ENCODE measurements around the gene KDM8. TPM values are rescaled to one million over a fixed set of nuclear protein-coding genes. Genes with fewer than 3 reads are reported as not detected.

Gene KDM8
- total and polyA plus RNA-seq, 7 donors: 2.5 to 6.8 (median 5.1) TPM

GRCh38 chr16:27238016-27238587 is 34.8 kb downstream of the KDM8 start:
- 52 to 56% methylated on average over 16 of the region's 16 CpGs for WGBS, 2 donors

GRCh38 chr16:27238591-27238990 is 35.3 kb downstream of the KDM8 start:
- no peak overlapping the region for H3K4me3 ChIP-seq
- H3K9me3 ChIP-seq: no peaks in the 10 kb centered on the region
- no peak for TF ChIP-seq POLR2AphosphoS5 (IDR thresholded peaks at IDR 0.05)
- TF ChIP-seq CTCF (IDR thresholded peaks at IDR 0.05): no peak
- TF ChIP-seq POLR2A (IDR thresholded peaks at IDR 0.05): no peak
- no peak for TF ChIP-seq EP300 (IDR thresholded peaks at IDR 0.05)
- intact Hi-C loops (cut with DNase I): no loop called here
- H3K36me3 ChIP-seq: peaks cover 0 to 7% (median 0%) of the 10 kb centered on the region in 4 donors
- 79 to 91% methylated on average over 2 of the region's 2 CpGs for WGBS, 2 donors
- no peaks in the 10 kb centered on the region for H3K27me3 ChIP-seq
- DNase-seq: peak; percentile 41
- H3K4me1 ChIP-seq: peaks cover 0 to 59% (median 49%) of the 10 kb centered on the region in 4 donors
- peak overlapping the region in 3 of 4 donors; percentile 9 to 61 (median 59) for H3K27ac ChIP-seq

More at GRCh38 chr16:27238016-27238587, 34.8 kb downstream of the KDM8 start:
- intact Hi-C loops (cut with DNase I): no loop called here
- H3K36me3 ChIP-seq: peaks cover 0 to 12% (median 0%) of the 10 kb centered on the region in 4 donors
- peaks cover 0 to 54% (median 44%) of the 10 kb centered on the region in 4 donors for H3K4me1 ChIP-seq
- H3K9me3 ChIP-seq: no peaks in the 10 kb centered on the region
- DNase-seq: peak; percentile 69
- no peaks in the 10 kb centered on the region for H3K27me3 ChIP-seq
- no peak overlapping the region for H3K4me3 ChIP-seq
- peak overlapping the region; percentile 25 to 61 (median 54) for H3K27ac ChIP-seq
- TF ChIP-seq POLR2A (IDR thresholded peaks at IDR 0.05) (no peak), EP300 (IDR thresholded peaks at IDR 0.05) (no peak)

- Histone ChIP-seq H3K4me3 (no peak overlapping the region), H3K27me3 (no peaks in the 10 kb centered on the region), H3K27ac (peak overlapping the region in 2 of 4 donors; percentile 85 to 86), H3K4me1 (peaks cover 0 to 63% (median 53%) of the 10 kb centered on the region in 4 donors), H3K9me3 (no peaks in the 10 kb centered on the region), H3K36me3 (peaks cover 0 to 2% (median 0%) of the 10 kb centered on the region in 4 donors)
- intact Hi-C loops (cut with DNase I): no loop called here
- WGBS, 2 donors: 97 to 98% methylated on average over 5 of the region's 5 CpGs
- TF ChIP-seq EP300 (IDR thresholded peaks at IDR 0.05): no peak
- no peak for TF ChIP-seq CTCF (IDR thresholded peaks at IDR 0.05)
- no peak for TF ChIP-seq POLR2A (IDR thresholded peaks at IDR 0.05)
- TF ChIP-seq POLR2AphosphoS5 (IDR thresholded peaks at IDR 0.05): no peak
- peak; percentile 52 for DNase-seq
Measured at GRCh38 chr16:27239026-27239425, 35.7 kb downstream of the KDM8 start.

DNA sequence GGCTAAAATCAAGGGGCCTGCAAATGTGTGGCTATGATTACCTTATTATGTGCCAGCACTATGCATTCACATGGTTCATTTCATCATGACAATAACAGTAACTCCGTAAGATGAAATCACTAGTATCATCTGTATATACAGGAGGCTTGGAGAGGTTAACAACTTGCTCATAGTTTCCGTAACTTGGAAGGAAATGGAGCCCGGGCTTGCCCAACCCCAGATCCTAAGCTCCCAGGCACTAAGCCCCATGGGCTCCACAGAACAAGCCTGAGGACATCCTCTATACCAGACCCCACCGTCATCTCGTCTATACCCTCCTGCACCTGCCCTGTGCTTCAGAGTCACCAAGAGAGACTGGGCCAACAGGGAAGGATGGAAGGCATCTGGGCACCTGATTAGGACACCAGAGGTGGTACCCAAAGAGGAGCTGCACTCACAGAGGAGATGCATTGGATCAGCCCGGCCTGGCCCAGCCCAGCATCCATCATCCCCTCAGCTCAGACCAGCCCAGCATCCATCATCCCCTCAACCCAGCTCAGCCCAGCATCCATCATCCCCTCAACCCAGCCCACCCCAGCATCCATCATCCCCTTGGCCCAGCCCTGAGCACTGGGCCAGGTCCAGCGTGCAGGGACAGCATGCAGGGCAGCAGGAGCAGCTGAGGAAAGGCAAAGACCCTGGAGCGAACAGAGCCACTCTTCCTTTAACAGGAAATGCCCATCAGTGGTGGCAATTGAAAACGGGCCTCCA is 36.8 kb downstream of the KDM8 start:
- 86 to 88% methylated on average over 9 of the region's 9 CpGs for WGBS, 2 donors
- Histone ChIP-seq H3K4me1 (peaks cover 0 to 69% (median 56%) of the 10 kb centered on the region in 4 donors), H3K27me3 (no peaks in the 10 kb centered on the region), H3K4me3 (no peak overlapping the region), H3K9me3 (no peaks in the 10 kb centered on the region), H3K27ac (peak overlapping the region; percentile 75 to 86 (median 84)), H3K36me3 (no peaks in the 10 kb centered on the region)
- intact Hi-C loops (cut with DNase I): loop anchor here (5.0 kb wide), 1 partner anchor 97 kb away; no protein-coding TSS in a partner anchor
- no peak for TF ChIP-seq CTCF (IDR thresholded peaks at IDR 0.05)
- DNase-seq: peak; percentile 46

DNA sequence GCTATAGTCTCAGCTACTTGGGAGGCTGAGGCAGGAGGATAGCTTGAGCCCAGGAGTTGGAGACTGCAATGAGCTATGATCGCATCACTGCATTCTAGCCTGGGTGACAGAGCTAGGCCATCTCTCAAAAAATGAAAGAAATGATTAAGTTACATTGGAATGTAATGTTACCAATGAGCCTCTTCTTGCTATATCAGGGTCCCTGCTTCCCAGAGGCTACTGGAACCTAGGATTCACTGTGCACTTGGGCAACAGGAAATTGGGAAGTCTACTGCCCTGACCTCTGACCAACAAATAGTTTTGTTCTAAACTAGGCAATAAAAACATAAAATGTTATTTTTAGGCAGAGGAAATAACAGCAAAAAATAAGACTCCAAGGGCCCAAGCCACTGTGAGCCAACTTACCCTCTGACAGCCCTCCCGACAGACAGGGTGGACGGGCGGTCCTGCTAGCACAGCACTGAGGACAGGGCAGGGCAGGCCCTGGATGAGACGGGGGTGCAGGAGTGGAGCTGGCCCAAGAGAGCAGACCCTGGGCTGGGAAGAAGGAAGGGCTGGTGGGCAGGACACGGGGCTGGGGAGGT is 37.7 kb downstream of the KDM8 start:
- H3K9me3 ChIP-seq: no peaks in the 10 kb centered on the region
- TF ChIP-seq EP300 (IDR thresholded peaks at IDR 0.05) (no peak), POLR2AphosphoS5 (IDR thresholded peaks at IDR 0.05) (no peak), CTCF (IDR thresholded peaks at IDR 0.05) (no peak), POLR2A (IDR thresholded peaks at IDR 0.05) (no peak)
- peaks cover 0 to 69% (median 56%) of the 10 kb centered on the region in 4 donors for H3K4me1 ChIP-seq
- 22 to 73% methylated on average over 6 of the region's 6 CpGs for WGBS, 2 donors
- no peak overlapping the region for H3K4me3 ChIP-seq
- no peaks in the 10 kb centered on the region for H3K27me3 ChIP-seq
- peak overlapping the region; percentile 75 to 86 (median 84) for H3K27ac ChIP-seq
- DNase-seq: peak; percentile 59
- no peaks in the 10 kb centered on the region for H3K36me3 ChIP-seq
- intact Hi-C loops (cut with DNase I): loop anchor here (5.0 kb wide), 1 partner anchor 96 kb away; no protein-coding TSS in a partner anchor

Measured in sigmoid colon (tissue), 7 donors.